IMR-90 (cell line): Measurements from ENCODE around the gene ARL5C. TPM values are rescaled to one million over a fixed set of nuclear protein-coding genes. Genes with fewer than 3 reads are reported as not detected.
A peak's percentile ranks its signal among the peaks of the same experiment; 100 is the strongest.

ENCODE experiments used
- ATAC-seq: fragments of 200-7000 bp; cut with Tn5 transposase; 2 replicates; pipeline ENCODE4 v1.9.1; 2020; ENCODE audit warnings: low read depth, mild to moderate bottlenecking, moderate library complexity
- BruUV-seq: library from RNA; stranded (reverse); fragments of 400-500 nt; replicated peaks from 2 replicates; lab custom pipeline; 2021; lab: Mats Ljungman, UMichigan
- CTCF ChIA-PET: fragments of 300-600 bp; formaldehyde crosslinking; extraction: SDS; loops from one replicate; lab custom pipeline; 2021; ENCODE audit warnings: antibody characterized with exemption; lab: Yijun Ruan, JAX
- POLR2A ChIA-PET: fragments of 300-600 bp; sonication (Branson Sonifier 250); formaldehyde crosslinking; loops from one replicate; lab custom pipeline; 2022; ENCODE audit warnings: antibody characterized with exemption; ENCODE audit not compliant: unreplicated experiment; lab: Charles Lee
- DNase-seq: peaks from one replicate; pipeline ENCODE4 v3.0.0; 2013
- H2AFZ ChIP-seq: replicated peaks from 2 replicates; pipeline ENCODE3; 2013; ENCODE audit warnings: low read length, mild to moderate bottlenecking; ENCODE audit not compliant: poor library complexity
- H2AK5ac ChIP-seq: 2 replicates; pipeline ENCODE4 v1.6.1; 2013; ENCODE audit warnings: low read depth, low read length, inconsistent platforms
- H2AK9ac ChIP-seq: replicated peaks from 2 replicates; pipeline ENCODE3; 2013; ENCODE audit warnings: mild to moderate bottlenecking, low read depth, low read length, moderate library complexity; ENCODE audit not compliant: poor library complexity
- H2BK120ac ChIP-seq: 2 replicates; pipeline ENCODE4 v1.6.1; 2013; ENCODE audit warnings: low read depth, low read length, inconsistent platforms
- H2BK15ac ChIP-seq: 3 replicates; pipeline ENCODE4 v1.6.1; 2013; ENCODE audit warnings: low read depth, low read length, inconsistent platforms
- H2BK20ac ChIP-seq: 2 replicates; pipeline ENCODE4 v1.6.1; 2013; ENCODE audit warnings: low read depth, mild to moderate bottlenecking, inconsistent platforms, low read length, moderate library complexity
- H2BK5ac ChIP-seq: 2 replicates; pipeline ENCODE4 v1.6.1; 2013; ENCODE audit warnings: mild to moderate bottlenecking, low read depth, low read length, inconsistent platforms; ENCODE audit not compliant: poor library complexity, severe bottlenecking
- H3K14ac ChIP-seq: replicated peaks from 2 replicates; pipeline ENCODE4 v1.6.1; 2013; ENCODE audit warnings: low read depth, low read length, inconsistent platforms
- H3K18ac ChIP-seq: 2 replicates; pipeline ENCODE4 v1.6.1; 2013; ENCODE audit warnings: low read depth, low read length, control low read depth
- H3K23ac ChIP-seq: 2 replicates; pipeline ENCODE4 v1.6.1; 2013; ENCODE audit warnings: low read depth, low read length, inconsistent platforms
- H3K27ac ChIP-seq: 2 replicates; pipeline ENCODE4 v1.5.1; 2013; ENCODE audit warnings: mild to moderate bottlenecking, control low read depth, low read length; ENCODE audit not compliant: insufficient read depth
- H3K27me3 ChIP-seq: 2 replicates; pipeline ENCODE4 v1.6.1; 2013; ENCODE audit warnings: low read length; ENCODE audit not compliant: control insufficient read depth, insufficient read depth
- H3K36me3 ChIP-seq: 2 replicates; pipeline ENCODE4 v1.6.1; 2013; ENCODE audit warnings: low read length, mixed read lengths; ENCODE audit not compliant: control insufficient read depth, insufficient read depth
- H3K4ac ChIP-seq: 2 replicates; pipeline ENCODE4 v1.6.1; 2013; ENCODE audit warnings: low read depth, low read length, inconsistent platforms
- H3K4me1 ChIP-seq: 2 replicates; pipeline ENCODE4 v1.6.1; 2013; ENCODE audit warnings: low read length, mixed read lengths; ENCODE audit not compliant: control insufficient read depth, insufficient read depth
- H3K4me2 ChIP-seq: 2 replicates; pipeline ENCODE4 v1.6.1; 2013; ENCODE audit warnings: low read depth, mild to moderate bottlenecking, control low read depth, low read length, moderate library complexity
- H3K4me3 ChIP-seq: 2 replicates; pipeline ENCODE4 v1.5.1; 2013; ENCODE audit warnings: low read depth, mild to moderate bottlenecking, control low read depth, low read length, moderate library complexity; ENCODE audit not compliant: insufficient read depth
- H3K56ac ChIP-seq: 2 replicates; pipeline ENCODE4 v1.6.1; 2013; ENCODE audit warnings: low read length, inconsistent platforms; ENCODE audit not compliant: insufficient read depth; ENCODE audit errors: extremely low read depth
- H3K79me1 ChIP-seq, 2 experiments: 2 replicates each; pipeline ENCODE4 v1.6.1; 2013; ENCODE audit warnings: low read length in 2 of 2, inconsistent platforms in 1 of 2, low read depth in 1 of 2
- H3K9ac ChIP-seq: 2 replicates; pipeline ENCODE4 v1.6.1; 2013; ENCODE audit warnings: low read depth, low read length, control low read depth
- H3K9me1 ChIP-seq: 2 replicates; pipeline ENCODE4 v1.6.1; 2013; ENCODE audit warnings: low read length, inconsistent platforms; ENCODE audit not compliant: insufficient read depth
- H3K9me3 ChIP-seq: 2 replicates; pipeline ENCODE4 v1.6.1; 2013; ENCODE audit warnings: low read length; ENCODE audit not compliant: control insufficient read depth, insufficient read depth
- H4K20me1 ChIP-seq: 2 replicates; pipeline ENCODE4 v1.6.1; 2013; ENCODE audit warnings: low read length, inconsistent platforms; ENCODE audit not compliant: insufficient read depth
- H4K5ac ChIP-seq: 2 replicates; pipeline ENCODE4 v1.6.1; 2013; ENCODE audit warnings: mild to moderate bottlenecking, low read depth, low read length, control low read depth
- H4K8ac ChIP-seq, 2 experiments: 2 replicates each; pipeline ENCODE4 v1.6.1; 2013; ENCODE audit warnings: low read depth in 2 of 2, low read length in 2 of 2, control low read depth in 1 of 2, inconsistent platforms in 1 of 2
- H4K91ac ChIP-seq: 2 replicates; pipeline ENCODE4 v1.6.1; 2013; ENCODE audit warnings: low read depth, low read length, inconsistent platforms; ENCODE audit not compliant: insufficient read depth
- CTCF ChIP-seq: conservative IDR thresholded peaks from 2 replicates; pipeline ENCODE4 v1.5.1; 2012; ENCODE audit warnings: mild to moderate bottlenecking, low read depth, low read length, improper control_type of control experiment
- MAZ ChIP-seq: IDR thresholded peaks from 2 replicates; pipeline ENCODE4 v1.6.1; 2012; ENCODE audit warnings: low read depth, mild to moderate bottlenecking, low read length, improper control_type of control experiment, moderate library complexity, borderline replicate concordance
- MXI1 ChIP-seq: IDR thresholded peaks from 2 replicates; pipeline ENCODE4 v1.6.1; 2012; ENCODE audit warnings: low read depth, mild to moderate bottlenecking, low read length, moderate library complexity, borderline replicate concordance
- POLR2A ChIP-seq: IDR thresholded peaks from 2 replicates; pipeline ENCODE4 v1.6.1; 2012; ENCODE audit warnings: mild to moderate bottlenecking, low read depth, low read length
- WGBS, 2 experiments: methylation state at CpG; one replicate each; pipeline versions ENCODE4 v1.1.5 to v1.1.7; 2013; ENCODE audit warnings: missing lambda C conversion rate in 2 of 2; ENCODE audit not compliant: insufficient read length in 1 of 2; ENCODE audit errors: extremely low coverage in 2 of 2; 5-methylcytosine and 5-hydroxymethylcytosine counted together
- dilution Hi-C: fragments of 300-500 bp; cut with HindIII; formaldehyde crosslinking; loops from one replicate; pipeline ENCODE4 v1.14.3; 2018; ENCODE audit warnings: low sequenced_read_pairs; ENCODE audit not compliant: unreplicated experiment
- in situ Hi-C: fragments of 300-500 bp; cut with MboI; formaldehyde crosslinking; loops from 3 replicates; pipeline ENCODE4 v1.14.3; 2019; ENCODE audit warnings: low sequenced_read_pairs, inconsistent platforms, mixed read lengths
- intact Hi-C: fragments of 100-400 bp; cut with micrococcal nuclease; formaldehyde crosslinking; loops from 2 replicates; pipeline ENCODE4 v1.10.0; 2022
- polyA plus RNA-seq, 3 experiments: library from polyadenylated mRNA; depleted of rRNA; stranded (reverse); fragments of >200 nt; gene quantifications; 2 replicates each; pipeline ENCODE4 v1.2.3, GENCODE V29; 2012; ENCODE audit warnings: low replicate concordance in 1 of 3
- total RNA-seq: library from RNA; depleted of rRNA; stranded (reverse); fragments of >200 nt; gene quantifications from 2 replicates; pipeline ENCODE4 v1.2.3, GENCODE V29; 2012

The ARL5C gene
- total and polyA plus RNA-seq, 2 of the 4 experiments (the other 2 are of a cell fraction): not detected

- in situ Hi-C loops (no loop called here), dilution Hi-C loops (no loop called here), intact Hi-C loops (no loop called here)
- H3K14ac ChIP-seq: peak within 1 kb of the TSS; percentile 75
- no peaks in the 10 kb centered on the region for H3K9me3 ChIP-seq
- TF ChIP-seq MAZ (peak; percentile 74; the same call in 1 of the 2 replicates), MXI1 (peak; percentile 49; the same call in 1 of the 2 replicates), POLR2A (peak; percentile 32; the same call in 1 of the 2 replicates), CTCF (no peak)
- ATAC-seq (peak; percentile 82), DNase-seq (peak; percentile 65)
- H2BK15ac ChIP-seq: no peak within 1 kb of the TSS; the same call in 2 of the 3 replicates
- H3K23ac ChIP-seq: peak within 1 kb of the TSS; percentile 64; the same call in 1 of the 2 replicates
- H2AFZ ChIP-seq: peak within 1 kb of the TSS; percentile 92
- H2BK5ac ChIP-seq: peak within 1 kb of the TSS; percentile 59
- peak within 1 kb of the TSS; percentile 88 for H3K4me3 ChIP-seq
- no peak within 1 kb of the TSS for H2BK20ac ChIP-seq
- H3K4me1 ChIP-seq: peaks cover 23% of the 10 kb centered on the region
- H4K91ac ChIP-seq: peak within 1 kb of the TSS; percentile 66
- peak within 1 kb of the TSS; percentile 77 for H4K5ac ChIP-seq
- peak within 1 kb of the TSS; percentile 65 to 66 for H4K8ac ChIP-seq
- ChIA-PET POLR2A (no interaction called here), CTCF (no interaction called here)
- peaks cover 47 to 80% of the 10 kb centered on the region in 2 experiments for H3K79me1 ChIP-seq
- peak within 1 kb of the TSS; percentile 91 for H3K4me2 ChIP-seq
- peak within 1 kb of the TSS; percentile 69 for H3K27ac ChIP-seq
- H2BK120ac ChIP-seq: peak within 1 kb of the TSS; percentile 18; the same call in 1 of the 2 replicates
- H3K27me3 ChIP-seq: no peaks in the 10 kb centered on the region
- BruUV-seq: no TSS peak
- peaks cover 28% of the 10 kb centered on the region for H3K36me3 ChIP-seq
- H3K9me1 ChIP-seq: peaks cover 26% of the 10 kb centered on the region
- H3K56ac ChIP-seq: peak within 1 kb of the TSS; percentile 10; the same call in 1 of the 2 replicates
- peak within 1 kb of the TSS; percentile 84 for H3K9ac ChIP-seq
- H2AK9ac ChIP-seq: peak within 1 kb of the TSS; percentile 98
- WGBS, 2 experiments: 0% methylated on average over 9 of the region's 55 CpGs; no CpG with 5 or more reads in 1 of the 2 experiments
- peak within 1 kb of the TSS; percentile 42 for H3K18ac ChIP-seq
- peak within 1 kb of the TSS; percentile 83 for H3K4ac ChIP-seq
- H2AK5ac ChIP-seq: peak within 1 kb of the TSS; percentile 78
- H4K20me1 ChIP-seq: peaks cover 36% of the 10 kb centered on the region
These were observed 31.6 kb upstream of the ARL5C start, which contains the start of gene CACNB1 for GRCh38 chr17:39197380-39198185. Gene CACNB1 (minus strand): TSS chr17:39197669. CDS start chr17:39197495, 174 bp downstream.
